ENCODE data around the gene ZNF30. TPM values are rescaled to one million over a fixed set of nuclear protein-coding genes. Genes with fewer than 3 reads are reported as not detected.
A peak's percentile ranks its signal among the peaks of the same experiment; 100 is the strongest.

Gene ZNF30
- total RNA-seq, 2 experiments from 2014 or later = 4.1 TPM

GRCh38 chr19:34925278-34925855, 1.3 kb upstream of the ZNF30 start:
- ATAC-seq (no peak), DNase-seq (no peak)
- CTCF ChIA-PET = no interaction called here
- POLR2A ChIA-PET = no interaction called here
- Mint-ChIP-seq H3K36me3 (ENCODE audit: low read depth) (peaks cover 16% of the 10 kb centered on the region), H3K4me3 (no peak overlapping the region), H3K4me1 (ENCODE audit: low read depth) (peaks cover 13% of the 10 kb centered on the region), H3K27me3 (ENCODE audit: low read depth) (no peaks in the 10 kb centered on the region), H3K9me3 (ENCODE audit: insufficient read depth) (peaks cover 7% of the 10 kb centered on the region), H3K27ac (no peak overlapping the region)

DNA sequence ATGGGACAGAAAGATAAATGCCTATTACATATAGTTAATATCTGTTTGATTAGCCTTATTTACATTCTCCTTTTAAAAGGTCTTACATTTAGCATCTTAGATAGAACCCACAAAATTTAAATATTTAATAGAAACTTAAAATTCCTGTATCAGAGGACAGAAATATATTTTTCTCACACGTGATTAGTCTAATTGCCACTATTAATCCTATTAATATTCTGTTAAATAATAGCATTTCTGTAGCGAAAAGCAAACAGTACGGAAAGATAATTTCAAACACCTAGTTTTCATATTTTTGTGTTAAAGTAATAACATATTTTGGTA, 380 bp upstream of the ZNF30 start:
- DNase-seq = no peak
- H3K4me1 Mint-ChIP-seq (ENCODE audit: low read depth) = peaks cover 13% of the 10 kb centered on the region
- no peak for ATAC-seq
- no peaks in the 10 kb centered on the region for H3K27me3 Mint-ChIP-seq (ENCODE audit: low read depth)
- H3K36me3 Mint-ChIP-seq (ENCODE audit: low read depth) = peaks cover 18% of the 10 kb centered on the region
- CTCF ChIA-PET = interaction anchor here (1.1 to 1.6 kb wide), 5 partner anchors 69 to 286 kb away, joined by 3 to 5 read pairs (median 3); no protein-coding TSS in a partner anchor
- peak overlapping the region; percentile 91 for H3K4me3 Mint-ChIP-seq
- POLR2A ChIA-PET = interaction anchor here (0.8 to 1.1 kb wide), 3 partner anchors 9 to 77 kb away, joined by 4 to 5 read pairs (median 4); no protein-coding TSS in a partner anchor
- no peak overlapping the region for H3K27ac Mint-ChIP-seq
- peaks cover 7% of the 10 kb centered on the region for H3K9me3 Mint-ChIP-seq (ENCODE audit: insufficient read depth)

- H3K27ac Mint-ChIP-seq = no peak overlapping the region
- peaks cover 50% of the 10 kb centered on the region for H3K36me3 Mint-ChIP-seq (ENCODE audit: low read depth)
- no peaks in the 10 kb centered on the region for H3K9me3 Mint-ChIP-seq (ENCODE audit: insufficient read depth)
- ATAC-seq (no peak), DNase-seq (no peak)
- CTCF ChIA-PET = interaction anchor here (1.2 kb wide), 1 partner anchor 40 kb away, joined by 4 read pairs; no protein-coding TSS in a partner anchor
- H3K4me3 Mint-ChIP-seq = no peak overlapping the region
- POLR2A ChIA-PET = no interaction called here
- H3K27me3 Mint-ChIP-seq (ENCODE audit: low read depth) = no peaks in the 10 kb centered on the region
- peaks cover 4% of the 10 kb centered on the region for H3K4me1 Mint-ChIP-seq (ENCODE audit: low read depth)
Observed at GRCh38 chr19:34932494-34932893, 5.8 kb downstream of the ZNF30 start.

DNA sequence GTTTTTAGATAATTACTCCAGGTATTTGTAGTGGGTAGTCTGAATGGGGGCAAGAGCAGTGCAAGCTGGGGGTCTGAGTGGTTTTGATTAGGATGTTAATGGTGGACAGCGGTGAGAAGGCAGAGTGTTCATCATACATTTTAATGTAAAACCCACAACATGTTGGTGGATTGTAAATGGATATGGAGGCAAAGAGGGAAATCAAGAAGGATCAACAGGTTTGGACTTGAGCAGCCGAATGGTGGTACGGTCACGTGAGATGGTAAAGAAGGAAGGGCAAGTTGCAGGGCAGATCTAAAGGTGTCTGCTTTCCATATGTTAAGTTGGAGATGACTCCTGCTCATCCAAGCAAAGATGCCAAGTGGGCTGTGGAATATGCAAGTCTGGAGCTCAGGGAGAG, 9.5 kb downstream of the ZNF30 start:
- no peak overlapping the region for H3K27ac Mint-ChIP-seq
- POLR2A ChIA-PET = no interaction called here
- ATAC-seq (no peak), DNase-seq (no peak)
- H3K9me3 Mint-ChIP-seq (ENCODE audit: insufficient read depth) = peaks cover 6% of the 10 kb centered on the region
- H3K4me3 Mint-ChIP-seq = no peak overlapping the region
- peaks cover 52% of the 10 kb centered on the region for H3K36me3 Mint-ChIP-seq (ENCODE audit: low read depth)
- no peaks in the 10 kb centered on the region for H3K27me3 Mint-ChIP-seq (ENCODE audit: low read depth)
- CTCF ChIA-PET = no interaction called here
- no peaks in the 10 kb centered on the region for H3K4me1 Mint-ChIP-seq (ENCODE audit: low read depth)

- DNase-seq (no peak), ATAC-seq (no peak)
- ChIA-PET POLR2A (no interaction called here), CTCF (no interaction called here)
- Mint-ChIP-seq H3K36me3 (ENCODE audit: low read depth) (peaks cover 58% of the 10 kb centered on the region), H3K9me3 (ENCODE audit: insufficient read depth) (peaks cover 31% of the 10 kb centered on the region), H3K27me3 (ENCODE audit: low read depth) (no peaks in the 10 kb centered on the region), H3K4me1 (ENCODE audit: low read depth) (no peaks in the 10 kb centered on the region), H3K27ac (no peak overlapping the region), H3K4me3 (no peak overlapping the region)
Observed at GRCh38 chr19:34938886-34939285, 12.2 kb downstream of the ZNF30 start.

DNA sequence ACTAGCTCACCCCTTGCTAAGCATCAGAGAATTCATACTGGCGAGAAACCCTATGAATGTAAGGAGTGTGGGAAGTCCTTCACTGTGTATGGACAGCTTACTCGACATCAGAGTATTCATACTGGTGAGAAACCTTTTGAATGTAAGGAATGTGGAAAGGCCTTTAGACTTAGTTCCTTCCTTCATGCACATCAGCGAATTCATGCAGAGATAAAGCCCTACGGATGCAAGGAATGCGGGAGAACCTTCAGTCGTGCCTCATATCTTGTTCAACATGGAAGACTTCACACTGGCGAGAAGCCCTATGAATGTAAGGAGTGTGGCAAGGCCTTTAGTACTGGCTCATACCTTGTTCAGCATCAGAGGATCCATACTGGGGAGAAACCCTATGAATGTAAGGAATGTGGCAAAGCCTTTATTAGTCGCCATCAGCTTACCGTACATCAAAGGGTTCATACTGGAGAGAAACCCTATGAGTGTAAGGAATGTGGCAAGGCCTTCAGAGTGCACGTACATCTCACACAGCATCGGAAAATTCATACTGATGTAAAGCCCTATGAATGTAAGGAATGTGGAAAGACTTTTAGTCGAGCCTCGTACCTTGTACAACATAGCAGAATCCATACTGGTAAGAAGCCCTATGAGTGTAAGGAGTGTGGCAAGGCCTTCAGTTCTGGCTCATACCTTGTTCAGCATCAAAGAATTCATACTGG, 17.3 kb downstream of the ZNF30 start:
- CTCF ChIA-PET = no interaction called here
- no peaks in the 10 kb centered on the region for H3K27me3 Mint-ChIP-seq (ENCODE audit: low read depth)
- no peak overlapping the region for H3K4me3 Mint-ChIP-seq
- ATAC-seq (no peak), DNase-seq (no peak)
- peaks cover 66% of the 10 kb centered on the region for H3K36me3 Mint-ChIP-seq (ENCODE audit: low read depth)
- POLR2A ChIA-PET = no interaction called here
- H3K4me1 Mint-ChIP-seq (ENCODE audit: low read depth) = no peaks in the 10 kb centered on the region
- no peak overlapping the region for H3K27ac Mint-ChIP-seq
- H3K9me3 Mint-ChIP-seq (ENCODE audit: insufficient read depth) = peaks cover 58% of the 10 kb centered on the region

GRCh38 chr19:34953092-34953491, 26.4 kb downstream of the ZNF30 start:
- no peak for DNase-seq
- POLR2A ChIA-PET = no interaction called here
- CTCF ChIA-PET = no interaction called here
- Mint-ChIP-seq H3K4me1 (ENCODE audit: low read depth) (no peaks in the 10 kb centered on the region), H3K36me3 (ENCODE audit: low read depth) (peaks cover 83% of the 10 kb centered on the region), H3K4me3 (no peak overlapping the region), H3K27ac (no peak overlapping the region), H3K27me3 (ENCODE audit: low read depth) (no peaks in the 10 kb centered on the region), H3K9me3 (ENCODE audit: insufficient read depth) (peaks cover 74% of the 10 kb centered on the region)
- no peak for ATAC-seq

- Mint-ChIP-seq H3K4me1 (ENCODE audit: low read depth) (peaks cover 30% of the 10 kb centered on the region), H3K9me3 (ENCODE audit: insufficient read depth) (peaks cover 75% of the 10 kb centered on the region), H3K4me3 (no peak overlapping the region), H3K27ac (no peak overlapping the region), H3K36me3 (ENCODE audit: low read depth) (peaks cover 96% of the 10 kb centered on the region), H3K27me3 (ENCODE audit: low read depth) (no peaks in the 10 kb centered on the region)
- CTCF ChIA-PET = no interaction called here
- no peak for ATAC-seq
- peak; percentile 17 for DNase-seq
- POLR2A ChIA-PET = no interaction called here
Observed at GRCh38 chr19:34957830-34958751, 31.4 kb downstream of the ZNF30 start.

- Mint-ChIP-seq H3K4me3 (no peak overlapping the region), H3K4me1 (ENCODE audit: low read depth) (peaks cover 33% of the 10 kb centered on the region), H3K36me3 (ENCODE audit: low read depth) (peaks cover 89% of the 10 kb centered on the region), H3K9me3 (ENCODE audit: insufficient read depth) (peaks cover 66% of the 10 kb centered on the region), H3K27ac (no peak overlapping the region), H3K27me3 (ENCODE audit: low read depth) (no peaks in the 10 kb centered on the region)
- peak; percentile 15 for DNase-seq
- no peak for ATAC-seq
- POLR2A ChIA-PET = no interaction called here
- CTCF ChIA-PET = no interaction called here
Observed at GRCh38 chr19:34959021-34959420, 32.3 kb downstream of the ZNF30 start.

DNA sequence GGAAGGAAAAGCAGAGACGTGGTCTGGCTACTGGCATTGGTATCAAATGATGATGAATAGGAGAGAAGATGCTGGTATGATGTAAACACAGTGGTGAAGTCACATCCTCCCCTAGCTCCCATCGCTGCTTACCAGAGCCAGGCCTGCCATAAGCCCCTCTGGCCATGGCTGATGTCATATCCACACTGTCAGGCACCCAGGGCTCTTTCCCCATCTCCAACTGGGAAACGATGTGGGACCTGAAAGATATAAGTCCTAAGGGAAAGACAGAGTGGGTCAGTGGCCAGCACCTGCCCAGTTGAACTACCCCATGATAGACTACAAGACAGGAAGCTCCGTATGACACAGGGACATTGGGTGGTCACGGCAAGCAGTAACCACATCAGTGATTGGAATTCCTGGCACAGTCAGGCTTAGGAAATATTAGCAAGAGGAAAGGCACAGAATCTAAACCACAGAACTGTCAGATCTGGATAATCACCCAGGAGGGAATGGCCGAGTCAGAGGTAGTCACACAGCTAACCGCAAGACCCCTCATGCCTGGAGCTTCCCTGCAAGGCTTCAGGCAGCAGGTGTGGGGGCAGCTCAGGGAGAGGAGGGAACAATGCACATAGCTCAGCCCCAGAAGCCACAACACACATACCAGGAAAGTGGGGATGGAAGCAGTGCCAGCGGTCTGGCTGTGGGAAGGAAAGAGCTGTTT, 33.6 kb downstream of the ZNF30 start:
- H3K27ac Mint-ChIP-seq = peak overlapping the region; percentile 46
- H3K4me3 Mint-ChIP-seq = no peak overlapping the region
- DNase-seq = peak; percentile 17
- ChIA-PET POLR2A (no interaction called here), CTCF (no interaction called here)
- H3K4me1 Mint-ChIP-seq (ENCODE audit: low read depth) = peaks cover 38% of the 10 kb centered on the region
- H3K36me3 Mint-ChIP-seq (ENCODE audit: low read depth) = peaks cover 81% of the 10 kb centered on the region
- H3K9me3 Mint-ChIP-seq (ENCODE audit: insufficient read depth) = peaks cover 67% of the 10 kb centered on the region
- no peaks in the 10 kb centered on the region for H3K27me3 Mint-ChIP-seq (ENCODE audit: low read depth)
- ATAC-seq = no peak

DNA sequence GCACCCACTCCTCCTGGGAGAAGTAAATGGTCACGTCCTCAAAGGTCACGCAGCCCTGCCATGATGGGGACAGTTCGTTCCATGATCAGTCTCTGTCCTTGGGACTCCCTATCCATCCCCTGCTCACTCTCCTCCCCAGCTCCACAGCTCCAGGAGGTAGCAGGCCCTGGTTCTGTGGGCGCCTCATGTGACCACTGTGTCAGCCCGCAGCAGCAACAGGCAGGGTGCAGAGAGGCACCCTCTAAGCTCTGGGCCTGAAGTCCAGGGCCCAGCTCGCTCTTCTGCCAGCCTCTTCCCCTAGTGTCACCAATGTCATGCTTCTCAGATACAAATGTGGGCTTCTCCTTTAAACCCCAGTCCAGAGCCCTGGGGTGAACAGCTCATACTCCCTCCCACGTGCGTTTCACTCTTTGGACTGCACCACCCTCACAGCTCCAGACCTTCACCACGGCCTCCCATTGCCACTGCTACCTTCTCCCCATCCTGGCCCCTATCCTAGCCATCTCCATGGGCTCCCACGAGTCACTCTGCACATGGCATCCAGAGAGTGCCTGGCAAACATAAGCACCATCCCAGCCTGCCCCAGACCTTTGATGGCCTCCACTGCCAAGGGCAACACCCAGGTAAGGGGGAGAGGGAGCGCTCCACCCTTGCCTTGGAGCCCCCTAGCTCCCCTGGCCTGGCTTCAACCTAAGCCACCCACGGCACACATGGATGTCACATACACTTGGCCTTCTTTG, 34.4 kb downstream of the ZNF30 start:
- peak overlapping the region; percentile 86 for H3K27ac Mint-ChIP-seq
- ATAC-seq (no peak), DNase-seq (peak; percentile 15)
- H3K4me3 Mint-ChIP-seq = peak overlapping the region; percentile 92
- peaks cover 63% of the 10 kb centered on the region for H3K9me3 Mint-ChIP-seq (ENCODE audit: insufficient read depth)
- H3K36me3 Mint-ChIP-seq (ENCODE audit: low read depth) = peaks cover 77% of the 10 kb centered on the region
- CTCF ChIA-PET = interaction anchor here (1.4 kb wide), 1 partner anchor 41 kb away, joined by 3 read pairs; no protein-coding TSS in a partner anchor
- peaks cover 38% of the 10 kb centered on the region for H3K4me1 Mint-ChIP-seq (ENCODE audit: low read depth)
- POLR2A ChIA-PET = no interaction called here
- H3K27me3 Mint-ChIP-seq (ENCODE audit: low read depth) = no peaks in the 10 kb centered on the region
